ENCODE measurements around the gene TSNAXIP1.
"Not testable (repeated sequence)": the region's sequence is repeated elsewhere in the genome, so short reads cannot be mapped to it uniquely, and the experiment has no call there.

TSNAXIP1 gene

GRCh38 chr16:67833030-67833414 lies 26.3 kb downstream of the TSNAXIP1 start:
- peaks cover 17% of the 10 kb centered on the region for H3K4me1 ChIP-seq (ENCODE audit: insufficient read depth, low read length, poor library complexity, severe bottlenecking)
- no peaks in the 10 kb centered on the region for H3F3A ChIP-seq (ENCODE audit: low read depth)
- H4K20me1 ChIP-seq (ENCODE audit: insufficient read depth, low read length, poor library complexity, severe bottlenecking): no peaks in the 10 kb centered on the region
- peaks cover 21% of the 10 kb centered on the region for H3K79me2 ChIP-seq (ENCODE audit: insufficient read depth, low read length)
- no peaks in the 10 kb centered on the region for H3K27me3 ChIP-seq (ENCODE audit: insufficient read depth, low read length, poor library complexity, severe bottlenecking)
- H3K9me2 ChIP-seq (replicated peaks; ENCODE audit: low read depth, low read length): no peaks in the 10 kb centered on the region
- H3K36me3 ChIP-seq (ENCODE audit: insufficient read depth, low read length): peaks cover 9% of the 10 kb centered on the region; the same call in 1 of the 2 replicates
- peak overlapping the region; percentile 100 for H3K4me2 ChIP-seq (ENCODE audit: low read depth, low read length, poor library complexity, severe bottlenecking)
- H3K9me3 ChIP-seq (ENCODE audit: insufficient read depth, low read depth, low read length): no peaks in the 10 kb centered on the region
- TF ChIP-seq CTCF (conservative IDR thresholded peaks at IDR 0.05; ENCODE audit: low read length) (no peak), EZH2phosphoT487 (IDR thresholded peaks at IDR 0.05; ENCODE audit: borderline replicate concordance) (no peak)
- H2AFZ ChIP-seq (ENCODE audit: low read length): peak overlapping the region; percentile 97; the same call in 1 of the 2 replicates
- H3K9ac ChIP-seq (ENCODE audit: low read depth, low read length, poor library complexity, severe bottlenecking): peak overlapping the region; percentile 92
- peak overlapping the region; percentile 86 for H3K4me3 ChIP-seq (ENCODE audit: low read length, poor library complexity, severe bottlenecking)

DNA sequence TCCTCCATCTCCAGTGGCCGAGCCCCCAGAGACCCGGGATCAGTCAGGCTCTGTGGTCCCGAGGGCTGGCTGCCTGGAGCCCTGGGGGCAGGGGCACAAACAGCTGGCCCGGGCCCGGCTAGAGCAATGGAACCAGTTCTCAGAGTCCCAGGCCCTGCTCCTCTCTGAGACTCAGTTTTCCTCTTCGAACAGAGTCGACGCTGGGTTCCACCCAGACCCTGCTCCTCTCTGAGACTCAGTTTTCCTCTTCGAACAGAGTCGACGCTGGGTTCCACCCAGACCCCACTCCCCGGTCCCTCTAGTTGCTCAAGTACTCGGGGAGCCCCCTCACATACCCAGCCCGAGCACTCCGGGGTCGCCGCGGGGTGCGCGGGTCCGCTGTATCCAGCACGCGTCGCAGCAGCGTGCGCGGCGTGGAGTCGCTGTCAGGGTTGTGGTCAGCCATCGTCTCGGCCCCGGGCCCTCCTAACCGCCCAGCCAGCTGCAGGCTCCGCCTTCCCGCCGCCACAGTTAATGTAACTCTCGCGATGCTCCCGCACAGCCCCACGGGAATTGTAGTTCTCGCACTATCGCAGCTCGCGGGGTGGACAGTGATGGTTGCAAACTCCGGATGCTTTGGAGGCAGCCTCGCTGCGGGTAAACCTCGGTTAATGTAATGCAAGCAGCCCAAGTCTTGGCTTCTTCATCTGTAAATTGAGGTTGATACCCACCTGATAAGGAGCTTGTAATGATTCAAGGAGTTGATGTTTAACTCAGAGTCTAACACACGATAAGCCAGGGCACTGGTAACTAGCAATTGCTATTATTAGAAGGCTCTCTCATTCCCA lies 26.9 kb downstream of the TSNAXIP1 start:
- Histone ChIP-seq H3K9me2 (replicated peaks; ENCODE audit: low read depth, low read length) (no peaks in the 10 kb centered on the region), H3K9me3 (ENCODE audit: insufficient read depth, low read depth, low read length) (no peaks in the 10 kb centered on the region), H3K4me3 (ENCODE audit: low read length, poor library complexity, severe bottlenecking) (peak overlapping the region; percentile 86), H4K20me1 (ENCODE audit: insufficient read depth, low read length, poor library complexity, severe bottlenecking) (no peaks in the 10 kb centered on the region), H3K4me1 (ENCODE audit: insufficient read depth, low read length, poor library complexity, severe bottlenecking) (peaks cover 17% of the 10 kb centered on the region), H2AFZ (ENCODE audit: low read length) (peak overlapping the region; percentile 97), H3K4me2 (ENCODE audit: low read depth, low read length, poor library complexity, severe bottlenecking) (peak overlapping the region; percentile 100), H3K27me3 (ENCODE audit: insufficient read depth, low read length, poor library complexity, severe bottlenecking) (no peaks in the 10 kb centered on the region), H3K79me2 (ENCODE audit: insufficient read depth, low read length) (peaks cover 21% of the 10 kb centered on the region), H3K36me3 (ENCODE audit: insufficient read depth, low read length) (peaks cover 9% of the 10 kb centered on the region; the same call in 1 of the 2 replicates), H3F3A (ENCODE audit: low read depth) (no peaks in the 10 kb centered on the region), H3K9ac (ENCODE audit: low read depth, low read length, poor library complexity, severe bottlenecking) (peak overlapping the region; percentile 92)
- TF ChIP-seq EZH2phosphoT487 (IDR thresholded peaks at IDR 0.05; ENCODE audit: borderline replicate concordance) (no peak), CTCF (conservative IDR thresholded peaks at IDR 0.05; ENCODE audit: low read length) (no peak)

GRCh38 chr16:67834242-67834614 lies 27.5 kb downstream of the TSNAXIP1 start:
- Histone ChIP-seq H3K27me3 (ENCODE audit: insufficient read depth, low read length, poor library complexity, severe bottlenecking) (no peaks in the 10 kb centered on the region), H3K9me2 (replicated peaks; ENCODE audit: low read depth, low read length) (no peaks in the 10 kb centered on the region), H4K20me1 (ENCODE audit: insufficient read depth, low read length, poor library complexity, severe bottlenecking) (no peaks in the 10 kb centered on the region), H3K4me1 (ENCODE audit: insufficient read depth, low read length, poor library complexity, severe bottlenecking) (peaks cover 17% of the 10 kb centered on the region), H3K9ac (ENCODE audit: low read depth, low read length, poor library complexity, severe bottlenecking) (peak overlapping the region; percentile 92), H2AFZ (ENCODE audit: low read length) (peak overlapping the region; percentile 97), H3K4me3 (ENCODE audit: low read length, poor library complexity, severe bottlenecking) (peak overlapping the region; percentile 86), H3K36me3 (ENCODE audit: insufficient read depth, low read length) (peaks cover 9% of the 10 kb centered on the region; the same call in 1 of the 2 replicates), H3K9me3 (ENCODE audit: insufficient read depth, low read depth, low read length) (no peaks in the 10 kb centered on the region), H3K79me2 (ENCODE audit: insufficient read depth, low read length) (peaks cover 21% of the 10 kb centered on the region), H3F3A (ENCODE audit: low read depth) (no peaks in the 10 kb centered on the region), H3K4me2 (ENCODE audit: low read depth, low read length, poor library complexity, severe bottlenecking) (peak overlapping the region; percentile 100)
- TF ChIP-seq EZH2phosphoT487 (IDR thresholded peaks at IDR 0.05; ENCODE audit: borderline replicate concordance) (no peak), CTCF (conservative IDR thresholded peaks at IDR 0.05; ENCODE audit: low read length) (no peak)

DNA sequence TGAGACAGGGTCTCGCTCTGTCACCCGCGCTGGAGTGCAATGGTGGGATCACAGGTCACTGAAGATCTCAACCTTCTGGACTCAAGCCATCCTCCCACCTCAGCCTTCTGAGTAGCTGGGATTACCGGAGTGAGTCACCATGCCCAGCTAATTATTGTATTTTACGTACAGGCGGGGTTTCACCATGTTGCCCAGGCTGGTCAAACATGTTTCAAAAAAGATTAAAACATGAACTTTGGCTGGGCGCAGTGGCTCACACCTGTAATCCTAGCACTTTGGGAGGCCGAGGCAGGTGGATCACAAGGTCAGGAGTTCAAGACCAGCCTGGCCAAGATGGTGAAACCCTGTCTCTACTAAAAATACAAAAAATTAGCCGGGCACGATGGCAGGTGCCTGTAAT lies 30.5 kb downstream of the TSNAXIP1 start:
- H3K4me2 ChIP-seq (ENCODE audit: low read depth, low read length, poor library complexity, severe bottlenecking); H3K27me3 ChIP-seq (ENCODE audit: insufficient read depth, low read length, poor library complexity, severe bottlenecking); H3K4me3 ChIP-seq (ENCODE audit: low read length, poor library complexity, severe bottlenecking); H3K9me2 ChIP-seq (replicated peaks; ENCODE audit: low read depth, low read length); H3K9ac ChIP-seq (ENCODE audit: low read depth, low read length, poor library complexity, severe bottlenecking); H4K20me1 ChIP-seq (ENCODE audit: insufficient read depth, low read length, poor library complexity, severe bottlenecking); H3K9me3 ChIP-seq (ENCODE audit: insufficient read depth, low read depth, low read length); H3K36me3 ChIP-seq (ENCODE audit: insufficient read depth, low read length); H3F3A ChIP-seq (ENCODE audit: low read depth); H2AFZ ChIP-seq (ENCODE audit: low read length): not testable (repeated sequence)
- peaks cover 17% of the 10 kb centered on the region for H3K4me1 ChIP-seq (ENCODE audit: insufficient read depth, low read length, poor library complexity, severe bottlenecking)
- H3K79me2 ChIP-seq (ENCODE audit: insufficient read depth, low read length): peaks cover 14% of the 10 kb centered on the region

Data from Loucy (cell line).